ENCODE measurements around the gene GBA2. TPM values are rescaled to one million over a fixed set of nuclear protein-coding genes. Genes with fewer than 3 reads are reported as not detected.
A peak's percentile ranks its signal among the peaks of the same experiment; 100 is the strongest.

GBA2 gene
- total and polyA plus RNA-seq, 7 donors = 36.1 to 107 (median 47.4) TPM

DNA sequence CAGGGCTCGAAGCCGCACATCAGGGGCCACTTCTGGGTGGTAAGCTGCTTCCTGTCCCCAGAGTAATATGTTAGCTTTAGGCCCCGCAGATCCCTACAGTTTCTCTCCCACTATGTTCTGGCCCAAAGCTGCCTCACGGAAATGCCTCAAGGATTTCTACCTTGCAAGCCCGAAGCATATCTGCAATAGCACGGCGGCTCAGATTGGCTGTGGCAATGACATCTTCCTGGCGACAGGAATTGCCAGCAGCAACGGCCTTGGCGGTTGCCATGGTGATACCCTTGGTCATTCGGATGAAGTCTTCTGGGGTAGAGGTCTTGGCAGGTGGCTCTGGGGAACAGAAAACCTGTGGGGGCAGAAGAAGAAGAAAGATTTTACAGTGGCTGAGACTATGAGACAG, 49.0 kb downstream of the GBA2 start:
- ATAC-seq = no peak
- DNase-seq = peak in 1 of 2 donors; percentile 24
- 87 to 92% (median 90%) methylated on average over 11 of the region's 11 CpGs for WGBS, 3 donors
- Histone ChIP-seq H3K36me3 (ENCODE audit: insufficient read depth in 1 of 2, low read depth in 1 of 2) (peaks cover 26 to 95% of the 10 kb centered on the region in 2 donors), H3K4me3 (no peak overlapping the region), H3K9me3 (no peaks in the 10 kb centered on the region), H3K27me3 (ENCODE audit: insufficient read depth in 3 of 3, low read length in 2 of 3) (no peaks in the 10 kb centered on the region), H3K27ac (no peak overlapping the region), H3K4me1 (peaks cover 8% of the 10 kb centered on the region)
- intact Hi-C loops (cut with DNase I) = loop anchor here in 1 of 2 donors (10.0 kb wide), 1 partner anchor 295 kb away; no protein-coding TSS in a partner anchor
- TF ChIP-seq, protein P1, sequence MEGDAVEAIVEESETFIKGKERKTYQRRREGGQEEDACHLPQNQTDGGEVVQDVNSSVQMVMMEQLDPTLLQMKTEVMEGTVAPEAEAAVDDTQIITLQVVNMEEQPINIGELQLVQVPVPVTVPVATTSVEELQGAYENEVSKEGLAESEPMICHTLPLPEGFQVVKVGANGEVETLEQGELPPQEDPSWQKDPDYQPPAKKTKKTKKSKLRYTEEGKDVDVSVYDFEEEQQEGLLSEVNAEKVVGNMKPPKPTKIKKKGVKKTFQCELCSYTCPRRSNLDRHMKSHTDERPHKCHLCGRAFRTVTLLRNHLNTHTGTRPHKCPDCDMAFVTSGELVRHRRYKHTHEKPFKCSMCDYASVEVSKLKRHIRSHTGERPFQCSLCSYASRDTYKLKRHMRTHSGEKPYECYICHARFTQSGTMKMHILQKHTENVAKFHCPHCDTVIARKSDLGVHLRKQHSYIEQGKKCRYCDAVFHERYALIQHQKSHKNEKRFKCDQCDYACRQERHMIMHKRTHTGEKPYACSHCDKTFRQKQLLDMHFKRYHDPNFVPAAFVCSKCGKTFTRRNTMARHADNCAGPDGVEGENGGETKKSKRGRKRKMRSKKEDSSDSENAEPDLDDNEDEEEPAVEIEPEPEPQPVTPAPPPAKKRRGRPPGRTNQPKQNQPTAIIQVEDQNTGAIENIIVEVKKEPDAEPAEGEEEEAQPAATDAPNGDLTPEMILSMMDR (IDR thresholded peaks at IDR 0.05) = no peak

DNA sequence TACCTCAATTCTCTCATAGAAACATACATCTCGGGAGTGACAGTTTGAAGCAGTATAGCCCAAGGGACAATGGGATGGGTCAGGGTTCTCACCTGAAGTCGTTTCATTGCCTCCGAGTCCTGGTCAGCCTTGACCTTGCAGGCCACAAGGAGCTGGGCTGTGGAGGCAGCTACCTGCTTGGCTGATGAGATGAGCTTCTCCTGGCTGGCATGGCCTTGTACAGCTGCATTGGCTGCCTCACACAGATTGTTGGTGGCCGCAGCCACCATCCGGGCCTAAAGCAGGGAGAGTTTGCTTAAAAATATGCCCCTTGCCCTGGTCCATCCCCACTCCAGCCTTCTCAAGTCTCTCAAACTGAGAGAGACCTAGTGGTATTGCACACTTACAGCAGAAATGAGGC, 50.8 kb downstream of the GBA2 start:
- WGBS, 3 donors = 92 to 94% (median 93%) methylated on average over 5 of the region's 5 CpGs
- Histone ChIP-seq H3K27me3 (ENCODE audit: insufficient read depth in 3 of 3, low read length in 2 of 3) (no peaks in the 10 kb centered on the region), H3K36me3 (ENCODE audit: insufficient read depth in 1 of 2, low read depth in 1 of 2) (peaks cover 22 to 77% of the 10 kb centered on the region in 2 donors), H3K9me3 (no peaks in the 10 kb centered on the region), H3K27ac (no peak overlapping the region), H3K4me1 (peaks cover 11% of the 10 kb centered on the region), H3K4me3 (no peak overlapping the region)
- ATAC-seq = no peak
- peak in 1 of 2 donors; percentile 27 for DNase-seq
- intact Hi-C loops (cut with DNase I) = loop anchor here (2.0 to 10.0 kb wide), 4 partner anchors 27 to 213 kb away; partner anchors contain the start of gene TESK1 (in 1 of the 2)
- TF ChIP-seq, protein P1 (IDR thresholded peaks at IDR 0.05) = no peak

DNA sequence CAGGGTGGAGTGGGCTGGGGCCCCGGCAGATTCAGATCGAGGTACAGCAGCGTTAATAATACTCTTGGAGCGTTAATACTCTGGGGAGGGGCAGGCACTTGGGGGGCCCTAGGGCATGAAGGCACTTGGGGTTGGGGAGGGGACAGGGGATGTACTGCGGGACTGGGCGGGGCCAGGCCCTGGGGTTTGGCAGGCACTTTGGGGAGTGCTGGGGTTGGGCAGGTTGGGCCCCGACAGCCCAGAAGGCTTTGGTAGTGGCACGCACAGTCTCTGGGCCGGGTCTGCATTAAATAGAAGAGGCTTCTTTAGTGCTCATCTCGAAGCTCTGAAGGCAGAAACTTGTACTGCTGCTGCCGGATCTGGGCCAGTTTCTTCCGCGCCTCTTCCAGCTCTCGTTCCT, 51.5 kb downstream of the GBA2 start:
- TF ChIP-seq, protein P1 (IDR thresholded peaks at IDR 0.05) = no peak
- H3K27ac ChIP-seq = no peak overlapping the region
- H3K27me3 ChIP-seq (ENCODE audit: insufficient read depth in 3 of 3, low read length in 2 of 3) = no peaks in the 10 kb centered on the region
- intact Hi-C loops (cut with DNase I) = loop anchor here (5.0 to 10.0 kb wide), 3 partner anchors 35 to 213 kb away; partner anchors contain the start of gene TESK1 (in 1 of the 2)
- 74 to 78% (median 77%) methylated on average over 14 of the region's 14 CpGs for WGBS, 3 donors
- no peak overlapping the region for H3K4me3 ChIP-seq
- H3K9me3 ChIP-seq = no peaks in the 10 kb centered on the region
- peak in 1 of 4 donors; percentile 4 for ATAC-seq
- peak in 1 of 2 donors; percentile 59 for DNase-seq
- H3K36me3 ChIP-seq (ENCODE audit: insufficient read depth in 1 of 2, low read depth in 1 of 2) = peaks cover 20 to 70% of the 10 kb centered on the region in 2 donors
- H3K4me1 ChIP-seq = peaks cover 11% of the 10 kb centered on the region

DNA sequence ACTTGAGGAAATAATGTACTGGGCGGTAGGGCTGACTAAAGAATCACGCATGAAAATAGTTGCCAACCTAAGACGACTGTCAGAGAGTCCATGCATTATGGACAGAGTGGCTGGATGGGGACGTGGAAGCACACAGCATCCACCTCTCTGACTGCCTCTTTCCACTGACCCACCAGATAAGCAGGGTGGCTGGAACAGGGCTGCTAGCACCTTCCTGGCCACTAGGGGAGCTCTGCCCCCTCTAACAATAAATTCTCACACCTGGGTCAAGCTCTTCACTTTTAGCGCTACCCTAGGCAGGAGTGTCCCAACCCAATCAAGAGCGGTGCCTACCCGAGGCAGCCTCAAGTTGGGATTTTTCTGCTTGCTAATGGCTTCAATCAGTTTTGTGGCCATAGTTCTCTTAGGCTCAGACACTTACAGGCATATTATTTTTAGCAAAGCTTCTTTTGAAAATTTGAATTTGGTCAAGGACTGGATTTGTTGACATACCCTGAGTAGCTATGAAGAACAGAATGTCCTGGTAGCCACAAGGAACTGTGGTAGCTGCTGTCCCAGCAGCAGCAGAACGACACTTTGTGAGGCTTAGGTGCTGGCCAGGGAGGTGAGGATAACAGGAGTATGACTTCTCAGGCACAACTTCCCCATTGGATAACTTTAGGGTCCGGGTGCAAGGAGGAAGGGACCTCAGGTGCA, 52.4 kb downstream of the GBA2 start:
- peak; percentile 71 to 85 (median 76) for ATAC-seq
- WGBS, 3 donors = 32 to 41% (median 38%) methylated on average over 9 of the region's 9 CpGs
- H3K9me3 ChIP-seq = no peaks in the 10 kb centered on the region
- H3K27ac ChIP-seq = peak overlapping the region; percentile 46
- DNase-seq = peak; percentile 46 to 74
- intact Hi-C loops (cut with DNase I) = loop anchor here (5.0 to 10.0 kb wide), 3 partner anchors 34 to 212 kb away; partner anchors contain the start of gene TESK1 (in 1 of the 2)
- H3K27me3 ChIP-seq (ENCODE audit: insufficient read depth in 3 of 3, low read length in 2 of 3) = no peaks in the 10 kb centered on the region
- no peak overlapping the region for H3K4me3 ChIP-seq
- H3K4me1 ChIP-seq = peaks cover 13% of the 10 kb centered on the region
- peaks cover 20 to 62% of the 10 kb centered on the region in 2 donors for H3K36me3 ChIP-seq (ENCODE audit: insufficient read depth in 1 of 2, low read depth in 1 of 2)
- TF ChIP-seq, protein P1 (IDR thresholded peaks at IDR 0.05) = peak; percentile 82
